ENCODE data around the gene DOCK6. TPM values are rescaled to one million over a fixed set of nuclear protein-coding genes. Genes with fewer than 3 reads are reported as not detected.

Gene DOCK6
- total RNA-seq, 2 experiments from 2014 or later: 24.1 to 74.6 TPM

GRCh38 chr19:11296264-11296663 is 33.9 kb upstream of the DOCK6 start:
- H3K9me3 ChIP-seq (ENCODE audit: low read length): no peaks in the 10 kb centered on the region
- CTCF ChIA-PET (ENCODE audit: unreplicated experiment): no interaction called here
- intact Hi-C loops (cut with micrococcal nuclease; ENCODE audit: unreplicated experiment): no loop called here
- H3K79me2 ChIP-seq (ENCODE audit: insufficient read depth, low read depth, low read length): no peaks in the 10 kb centered on the region
- H3K9me2 ChIP-seq (ENCODE audit: insufficient read depth, low read length): no peaks in the 10 kb centered on the region
- H3K27ac ChIP-seq (ENCODE audit: low read depth, low read length, poor library complexity, severe bottlenecking): no peak overlapping the region
- DNase-seq (ENCODE audit: low spot score): no peak
- H3K4me2 ChIP-seq (ENCODE audit: low read length): no peak overlapping the region
- H3K4me1 ChIP-seq (ENCODE audit: insufficient read depth, low read length, poor library complexity, severe bottlenecking): peaks cover 20% of the 10 kb centered on the region
- BruUV-seq (replicated peaks): no TSS peak
- H3K36me3 ChIP-seq (ENCODE audit: insufficient read depth, low read length): no peaks in the 10 kb centered on the region
- H3K4me3 ChIP-seq (ENCODE audit: low read depth, low read length, poor library complexity, severe bottlenecking): no peak overlapping the region
- no peak overlapping the region for H2AFZ ChIP-seq (ENCODE audit: low read length)
- no peaks in the 10 kb centered on the region for H4K20me1 ChIP-seq (ENCODE audit: insufficient read depth, low read length)
- POLR2A ChIA-PET: interaction anchor here (2.5 kb wide), 1 partner anchor 78 kb away, joined by 10 read pairs; the partner anchor contains the start of gene SWSAP1
- TF ChIP-seq EZH2phosphoT487 (IDR thresholded peaks at IDR 0.05; ENCODE audit: borderline replicate concordance, low read depth, low read length): no peak
- TF ChIP-seq, protein P1, sequence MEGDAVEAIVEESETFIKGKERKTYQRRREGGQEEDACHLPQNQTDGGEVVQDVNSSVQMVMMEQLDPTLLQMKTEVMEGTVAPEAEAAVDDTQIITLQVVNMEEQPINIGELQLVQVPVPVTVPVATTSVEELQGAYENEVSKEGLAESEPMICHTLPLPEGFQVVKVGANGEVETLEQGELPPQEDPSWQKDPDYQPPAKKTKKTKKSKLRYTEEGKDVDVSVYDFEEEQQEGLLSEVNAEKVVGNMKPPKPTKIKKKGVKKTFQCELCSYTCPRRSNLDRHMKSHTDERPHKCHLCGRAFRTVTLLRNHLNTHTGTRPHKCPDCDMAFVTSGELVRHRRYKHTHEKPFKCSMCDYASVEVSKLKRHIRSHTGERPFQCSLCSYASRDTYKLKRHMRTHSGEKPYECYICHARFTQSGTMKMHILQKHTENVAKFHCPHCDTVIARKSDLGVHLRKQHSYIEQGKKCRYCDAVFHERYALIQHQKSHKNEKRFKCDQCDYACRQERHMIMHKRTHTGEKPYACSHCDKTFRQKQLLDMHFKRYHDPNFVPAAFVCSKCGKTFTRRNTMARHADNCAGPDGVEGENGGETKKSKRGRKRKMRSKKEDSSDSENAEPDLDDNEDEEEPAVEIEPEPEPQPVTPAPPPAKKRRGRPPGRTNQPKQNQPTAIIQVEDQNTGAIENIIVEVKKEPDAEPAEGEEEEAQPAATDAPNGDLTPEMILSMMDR (conservative IDR thresholded peaks at IDR 0.05; ENCODE audit: low read length): no peak

- no peak for DNase-seq (ENCODE audit: low spot score)
- BruUV-seq (replicated peaks): no TSS peak
- peaks cover 21% of the 10 kb centered on the region for H3K4me1 ChIP-seq (ENCODE audit: insufficient read depth, low read length, poor library complexity, severe bottlenecking)
- no peaks in the 10 kb centered on the region for H3K79me2 ChIP-seq (ENCODE audit: insufficient read depth, low read depth, low read length)
- no peak within 1 kb of the TSS for H3K4me2 ChIP-seq (ENCODE audit: low read length)
- no peaks in the 10 kb centered on the region for H3K9me3 ChIP-seq (ENCODE audit: low read length)
- no peaks in the 10 kb centered on the region for H3K36me3 ChIP-seq (ENCODE audit: insufficient read depth, low read length)
- intact Hi-C loops (cut with micrococcal nuclease; ENCODE audit: unreplicated experiment): no loop called here
- H3K27ac ChIP-seq (ENCODE audit: low read depth, low read length, poor library complexity, severe bottlenecking): no peak within 1 kb of the TSS
- no peaks in the 10 kb centered on the region for H3K9me2 ChIP-seq (ENCODE audit: insufficient read depth, low read length)
- ChIA-PET CTCF (ENCODE audit: unreplicated experiment) (no interaction called here), POLR2A (interaction anchor here (2.5 kb wide), 1 partner anchor 79 kb away, joined by 10 read pairs; the partner anchor contains the start of gene SWSAP1)
- no peak for TF ChIP-seq EZH2phosphoT487 (IDR thresholded peaks at IDR 0.05; ENCODE audit: borderline replicate concordance, low read depth, low read length)
- TF ChIP-seq, protein P1 (conservative IDR thresholded peaks at IDR 0.05; ENCODE audit: low read length): peak; percentile 17; the same call in 1 of the 2 replicates
- no peak within 1 kb of the TSS for H3K4me3 ChIP-seq (ENCODE audit: low read depth, low read length, poor library complexity, severe bottlenecking)
- no peaks in the 10 kb centered on the region for H4K20me1 ChIP-seq (ENCODE audit: insufficient read depth, low read length)
- no peak within 1 kb of the TSS for H2AFZ ChIP-seq (ENCODE audit: low read length)
These were observed 33.4 kb upstream of the DOCK6 start, which contains the start of gene TSPAN16 for GRCh38 chr19:11295665-11296245. Gene TSPAN16, plus strand, starts transcription at chr19:11296160. Its CDS starts 138 bp downstream, at chr19:11296298.

GRCh38 chr19:11295180-11295579 is 32.9 kb upstream of the DOCK6 start:
- Histone ChIP-seq H3K9me2 (ENCODE audit: insufficient read depth, low read length) (no peaks in the 10 kb centered on the region), H4K20me1 (ENCODE audit: insufficient read depth, low read length) (no peaks in the 10 kb centered on the region), H3K27ac (ENCODE audit: low read depth, low read length, poor library complexity, severe bottlenecking) (no peak overlapping the region), H3K36me3 (ENCODE audit: insufficient read depth, low read length) (no peaks in the 10 kb centered on the region), H3K4me3 (ENCODE audit: low read depth, low read length, poor library complexity, severe bottlenecking) (no peak overlapping the region), H2AFZ (ENCODE audit: low read length) (no peak overlapping the region), H3K9me3 (ENCODE audit: low read length) (no peaks in the 10 kb centered on the region), H3K79me2 (ENCODE audit: insufficient read depth, low read depth, low read length) (no peaks in the 10 kb centered on the region), H3K4me2 (ENCODE audit: low read length) (no peak overlapping the region), H3K4me1 (ENCODE audit: insufficient read depth, low read length, poor library complexity, severe bottlenecking) (peaks cover 21% of the 10 kb centered on the region)
- intact Hi-C loops (cut with micrococcal nuclease; ENCODE audit: unreplicated experiment): no loop called here
- ChIA-PET POLR2A (interaction anchor here (2.5 kb wide), 1 partner anchor 80 kb away, joined by 10 read pairs; the partner anchor contains the start of gene SWSAP1), CTCF (ENCODE audit: unreplicated experiment) (no interaction called here)
- TF ChIP-seq EZH2phosphoT487 (IDR thresholded peaks at IDR 0.05; ENCODE audit: borderline replicate concordance, low read depth, low read length): no peak
- TF ChIP-seq, protein P1 (conservative IDR thresholded peaks at IDR 0.05; ENCODE audit: low read length): no peak
- DNase-seq (ENCODE audit: low spot score): no peak
- no TSS peak for BruUV-seq (replicated peaks)
